Colonic mucosa (tissue), 4 donors: Measurements from ENCODE around the gene SNX18. TPM values are rescaled to one million over a fixed set of nuclear protein-coding genes. Genes with fewer than 3 reads are reported as not detected.
A peak's percentile ranks its signal among the peaks of the same experiment; 100 is the strongest.

Experiments
- DNase-seq: peaks from one replicate; pipeline ENCODE4 v3.0.0-alpha.2; 2020
- H3K27ac ChIP-seq: fragments of 200-600 bp; one replicate; pipeline ENCODE4 v1.8.0; 2021
- H3K27me3 ChIP-seq: fragments of 200-600 bp; one replicate; pipeline ENCODE4 v1.8.0; 2021
- H3K36me3 ChIP-seq: fragments of 200-600 bp; one replicate; pipeline ENCODE4 v1.8.0; 2021
- H3K4me1 ChIP-seq: fragments of 200-600 bp; one replicate; pipeline ENCODE4 v1.8.0; 2021; ENCODE audit warnings: mild to moderate bottlenecking
- H3K4me3 ChIP-seq: fragments of 200-600 bp; one replicate; pipeline ENCODE4 v1.8.0; 2021
- H3K9ac ChIP-seq, 2 donors: one replicate each; pipeline ENCODE4 v1.7.0; 2013; ENCODE audit warnings: control low read depth in 2 of 2, low read depth in 2 of 2, low read length in 2 of 2
- H3K9me3 ChIP-seq: fragments of 200-600 bp; one replicate; pipeline ENCODE4 v1.8.0; 2021
- intact Hi-C: fragments of 100-400 bp; cut with DNase I; formaldehyde crosslinking; loops from one replicate; pipeline ENCODE4 v1.14.1; 2022
- total RNA-seq, 2 donors: library from RNA; stranded (reverse); fragmentation: NEBNext Ultra II Directional in 1 of 2; extraction: Animal tissue kit (Norgen Biotek cat#: 25700) in 1 of 2; gene quantifications; one replicate each; pipeline ENCODE4 v1.2.1, GENCODE V29; 2021
- TF ChIP-seq, protein P1 (sequence below): fragments of 200-600 bp; IDR thresholded peaks from one replicate; pipeline ENCODE4 v1.8.0; 2022; ENCODE audit warnings: antibody characterized with exemption, mild to moderate bottlenecking
- donor health status: healthy.
- donor health status: DM: no; HTN: no; CAD: no.
- donor health status: DM: no; HTN: no; CAD: no.

SNX18 gene, protein sequence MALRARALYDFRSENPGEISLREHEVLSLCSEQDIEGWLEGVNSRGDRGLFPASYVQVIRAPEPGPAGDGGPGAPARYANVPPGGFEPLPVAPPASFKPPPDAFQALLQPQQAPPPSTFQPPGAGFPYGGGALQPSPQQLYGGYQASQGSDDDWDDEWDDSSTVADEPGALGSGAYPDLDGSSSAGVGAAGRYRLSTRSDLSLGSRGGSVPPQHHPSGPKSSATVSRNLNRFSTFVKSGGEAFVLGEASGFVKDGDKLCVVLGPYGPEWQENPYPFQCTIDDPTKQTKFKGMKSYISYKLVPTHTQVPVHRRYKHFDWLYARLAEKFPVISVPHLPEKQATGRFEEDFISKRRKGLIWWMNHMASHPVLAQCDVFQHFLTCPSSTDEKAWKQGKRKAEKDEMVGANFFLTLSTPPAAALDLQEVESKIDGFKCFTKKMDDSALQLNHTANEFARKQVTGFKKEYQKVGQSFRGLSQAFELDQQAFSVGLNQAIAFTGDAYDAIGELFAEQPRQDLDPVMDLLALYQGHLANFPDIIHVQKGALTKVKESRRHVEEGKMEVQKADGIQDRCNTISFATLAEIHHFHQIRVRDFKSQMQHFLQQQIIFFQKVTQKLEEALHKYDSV
- 10 to 100 TPM; 13.4 to 14.4 TPM for total RNA-seq

DNA sequence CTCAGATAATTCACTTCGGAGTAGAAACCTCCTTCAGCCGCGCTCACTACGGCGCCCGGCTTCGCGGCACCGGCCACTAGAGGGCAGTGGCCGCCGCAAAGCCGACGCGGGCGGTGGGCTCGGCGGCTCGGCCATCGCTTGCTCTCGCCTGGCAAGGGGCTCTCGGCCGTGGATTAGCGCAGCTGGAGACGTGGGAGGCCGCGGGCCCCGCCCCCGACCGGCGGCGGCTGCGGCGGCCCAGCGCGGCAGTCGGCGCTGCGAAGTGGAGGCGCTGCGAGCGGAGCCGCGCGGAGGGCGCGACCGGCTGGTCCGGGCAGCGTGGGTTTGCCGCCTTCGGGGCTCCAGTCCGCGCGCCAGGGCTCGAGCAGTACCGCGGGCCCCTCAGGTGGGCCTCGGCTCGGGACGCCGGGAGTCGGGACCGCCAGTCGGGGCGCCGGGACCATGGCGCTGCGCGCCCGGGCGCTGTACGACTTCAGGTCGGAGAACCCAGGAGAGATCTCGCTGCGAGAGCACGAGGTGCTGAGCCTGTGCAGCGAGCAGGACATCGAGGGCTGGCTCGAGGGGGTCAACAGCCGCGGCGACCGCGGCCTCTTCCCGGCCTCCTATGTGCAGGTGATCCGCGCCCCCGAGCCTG, at the start of gene SNX18:
Gene SNX18, plus strand, starts transcription at position 248 of the 634 bp plus-strand sequence. Its CDS starts 194 bp downstream, at position 442.
- Histone ChIP-seq H3K9me3 (no peaks in the 10 kb centered on the region), H3K4me1 (no peaks in the 10 kb centered on the region), H3K27me3 (no peaks in the 10 kb centered on the region), H3K4me3 (peak within 1 kb of the TSS; percentile 97), H3K9ac (peak within 1 kb of the TSS; percentile 73 to 88), H3K36me3 (no peaks in the 10 kb centered on the region), H3K27ac (peak within 1 kb of the TSS; percentile 92)
- TF ChIP-seq, protein P1, sequence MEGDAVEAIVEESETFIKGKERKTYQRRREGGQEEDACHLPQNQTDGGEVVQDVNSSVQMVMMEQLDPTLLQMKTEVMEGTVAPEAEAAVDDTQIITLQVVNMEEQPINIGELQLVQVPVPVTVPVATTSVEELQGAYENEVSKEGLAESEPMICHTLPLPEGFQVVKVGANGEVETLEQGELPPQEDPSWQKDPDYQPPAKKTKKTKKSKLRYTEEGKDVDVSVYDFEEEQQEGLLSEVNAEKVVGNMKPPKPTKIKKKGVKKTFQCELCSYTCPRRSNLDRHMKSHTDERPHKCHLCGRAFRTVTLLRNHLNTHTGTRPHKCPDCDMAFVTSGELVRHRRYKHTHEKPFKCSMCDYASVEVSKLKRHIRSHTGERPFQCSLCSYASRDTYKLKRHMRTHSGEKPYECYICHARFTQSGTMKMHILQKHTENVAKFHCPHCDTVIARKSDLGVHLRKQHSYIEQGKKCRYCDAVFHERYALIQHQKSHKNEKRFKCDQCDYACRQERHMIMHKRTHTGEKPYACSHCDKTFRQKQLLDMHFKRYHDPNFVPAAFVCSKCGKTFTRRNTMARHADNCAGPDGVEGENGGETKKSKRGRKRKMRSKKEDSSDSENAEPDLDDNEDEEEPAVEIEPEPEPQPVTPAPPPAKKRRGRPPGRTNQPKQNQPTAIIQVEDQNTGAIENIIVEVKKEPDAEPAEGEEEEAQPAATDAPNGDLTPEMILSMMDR: peak; percentile 92
- DNase-seq: peak; percentile 89
- intact Hi-C loops: loop anchor here (2.0 to 10.0 kb wide), 4 partner anchors 240 to 627 kb away; no protein-coding TSS in a partner anchor

DNA sequence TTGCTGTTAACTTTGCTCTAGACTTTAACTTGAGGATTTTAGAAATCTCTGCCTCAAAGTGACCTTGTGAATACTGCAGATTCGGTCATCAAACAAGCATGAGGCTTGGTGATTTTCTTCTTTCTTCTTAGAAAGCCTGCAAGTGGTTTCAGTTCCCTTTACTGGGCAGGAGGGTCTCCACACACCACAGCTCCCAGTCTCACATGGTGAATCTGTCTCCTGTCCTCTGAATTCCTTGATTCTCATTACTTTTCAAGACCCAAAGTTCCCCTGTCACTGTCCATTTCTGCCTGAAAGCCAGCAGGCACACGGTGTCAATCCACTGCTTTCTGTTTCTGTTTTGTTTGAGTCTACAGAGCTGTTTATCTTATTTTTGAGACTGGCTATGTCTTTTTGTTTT, 47.9 kb upstream of the SNX18 start:
- no peak for DNase-seq
- Histone ChIP-seq H3K36me3 (no peaks in the 10 kb centered on the region), H3K4me1 (no peaks in the 10 kb centered on the region), H3K27me3 (no peaks in the 10 kb centered on the region), H3K27ac (no peak overlapping the region), H3K4me3 (no peak overlapping the region), H3K9ac (no peak overlapping the region), H3K9me3 (no peaks in the 10 kb centered on the region)
- TF ChIP-seq, protein P1: no peak
- intact Hi-C loops: no loop called here

DNA sequence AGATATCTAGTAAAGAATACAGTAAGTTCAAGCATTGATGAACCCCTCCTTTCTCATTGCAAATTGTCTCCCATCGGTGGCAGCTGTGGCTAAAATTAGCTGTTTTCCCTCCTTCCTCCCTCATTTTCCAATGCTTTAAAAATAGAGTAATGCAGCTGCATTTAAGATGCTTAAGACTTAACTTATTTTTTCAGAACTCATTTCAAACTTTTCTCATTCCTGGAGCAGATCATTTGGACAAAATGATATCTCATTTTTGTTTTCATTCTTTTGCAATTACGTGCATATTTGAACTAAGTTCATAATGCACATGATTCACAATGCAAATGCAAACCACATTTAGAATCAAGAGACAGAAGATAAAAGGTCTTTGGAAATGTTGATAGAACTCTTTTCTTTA, 47.4 kb upstream of the SNX18 start:
- Histone ChIP-seq H3K4me3 (no peak overlapping the region), H3K27ac (no peak overlapping the region), H3K36me3 (no peaks in the 10 kb centered on the region), H3K9ac (no peak overlapping the region), H3K4me1 (no peaks in the 10 kb centered on the region), H3K9me3 (no peaks in the 10 kb centered on the region), H3K27me3 (no peaks in the 10 kb centered on the region)
- intact Hi-C loops: no loop called here
- no peak for DNase-seq
- TF ChIP-seq, protein P1: no peak

DNA sequence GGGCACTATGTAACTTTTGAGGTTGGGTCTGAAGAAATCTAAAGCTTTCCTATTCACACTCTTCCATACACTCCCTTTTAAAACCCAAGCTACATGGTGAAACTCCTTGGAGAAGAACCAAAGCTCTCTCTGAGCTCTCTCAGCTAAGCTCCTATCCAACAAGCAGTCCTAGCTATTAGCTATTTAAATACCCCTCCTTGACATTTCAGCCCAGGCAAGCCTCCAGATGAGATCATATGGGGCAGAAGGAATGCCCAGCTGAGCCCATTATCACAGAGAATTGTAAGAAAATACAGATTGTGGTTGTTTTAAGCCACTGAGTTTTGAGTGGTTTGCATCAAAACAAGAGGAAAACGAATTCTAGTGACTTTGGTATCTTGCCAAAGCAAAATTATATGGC, 46.9 kb upstream of the SNX18 start:
- H3K27ac ChIP-seq: no peak overlapping the region
- DNase-seq: no peak
- H3K27me3 ChIP-seq: no peaks in the 10 kb centered on the region
- intact Hi-C loops: no loop called here
- H3K9ac ChIP-seq: no peak overlapping the region
- no peaks in the 10 kb centered on the region for H3K4me1 ChIP-seq
- TF ChIP-seq, protein P1: no peak
- H3K4me3 ChIP-seq: no peak overlapping the region
- H3K36me3 ChIP-seq: no peaks in the 10 kb centered on the region
- no peaks in the 10 kb centered on the region for H3K9me3 ChIP-seq

DNA sequence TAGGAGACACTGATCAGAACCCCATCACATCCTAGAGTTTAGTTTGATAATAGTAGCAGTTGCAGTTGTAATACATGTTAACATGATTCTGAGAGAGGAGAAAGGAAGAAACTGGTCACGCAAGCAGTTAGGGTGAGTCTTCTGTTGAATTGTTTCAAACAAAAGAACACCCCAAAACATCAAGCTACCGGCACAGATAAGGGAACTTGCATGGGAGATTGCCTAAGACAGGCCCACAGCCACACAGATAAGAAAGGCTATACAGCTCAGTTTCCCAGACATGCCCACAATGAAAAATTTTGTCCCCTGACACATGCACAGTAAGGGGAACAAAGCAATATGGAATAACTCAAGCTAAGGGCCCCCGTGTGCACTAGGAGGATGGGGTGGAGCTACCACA, 46.2 kb upstream of the SNX18 start:
- Histone ChIP-seq H3K4me3 (no peak overlapping the region), H3K9ac (no peak overlapping the region), H3K36me3 (no peaks in the 10 kb centered on the region), H3K27ac (no peak overlapping the region), H3K9me3 (no peaks in the 10 kb centered on the region), H3K4me1 (no peaks in the 10 kb centered on the region), H3K27me3 (no peaks in the 10 kb centered on the region)
- intact Hi-C loops: no loop called here
- no peak for DNase-seq
- TF ChIP-seq, protein P1: no peak
